OCI-LY1 (cell line): ENCODE measurements around the gene SUCNR1.

Experiments used
- H2AFZ ChIP-seq: fragments of 200-600 bp; sonication (generic), shearing (Covaris generic); 2 replicates; pipeline ENCODE4 v1.6.0; 2014; ENCODE audit warnings: antibody characterized with exemption, mild to moderate bottlenecking, low read length
- H3F3A ChIP-seq: fragments of 200-600 bp; sonication (generic), shearing (Covaris generic); 2 replicates; pipeline ENCODE4 v1.6.0; 2014; ENCODE audit warnings: mild to moderate bottlenecking, antibody characterized with exemption, low read length, moderate library complexity; ENCODE audit not compliant: insufficient read depth
- H3K27ac ChIP-seq: fragments of 200-600 bp; sonication (generic); 2 replicates; pipeline ENCODE4 v1.5.1; 2014; ENCODE audit warnings: low read length, mixed run types, mild to moderate bottlenecking, low read depth; ENCODE audit not compliant: poor library complexity, severe bottlenecking
- H3K27me3 ChIP-seq: fragments of 200-600 bp; sonication (generic); 2 replicates; pipeline ENCODE4 v1.6.0; 2014; ENCODE audit warnings: antibody characterized with exemption, mild to moderate bottlenecking, low read length, moderate library complexity; ENCODE audit not compliant: insufficient read depth
- H3K36me3 ChIP-seq: fragments of 200-600 bp; sonication (generic); 2 replicates; pipeline ENCODE4 v1.6.1; 2014; ENCODE audit warnings: mild to moderate bottlenecking, antibody characterized with exemption, low read length, moderate library complexity, mixed read lengths; ENCODE audit not compliant: insufficient read depth
- H3K4me1 ChIP-seq: fragments of 200-600 bp; sonication (generic); 2 replicates; pipeline ENCODE4 v1.5.1; 2014; ENCODE audit warnings: mild to moderate bottlenecking, low read length, moderate library complexity; ENCODE audit not compliant: insufficient read depth, severe bottlenecking
- H3K4me2 ChIP-seq: fragments of 200-600 bp; sonication (generic), shearing (Covaris generic); 2 replicates; pipeline ENCODE4 v1.6.1; 2014; ENCODE audit warnings: low read length
- H3K4me3 ChIP-seq: fragments of 200-600 bp; sonication (generic); 2 replicates; pipeline ENCODE4 v1.5.1; 2014; ENCODE audit warnings: low read length, low read depth, mild to moderate bottlenecking, mixed read lengths; ENCODE audit not compliant: poor library complexity, severe bottlenecking
- H3K79me2 ChIP-seq: fragments of 200-600 bp; shearing (Covaris generic); 2 replicates; pipeline ENCODE4 v1.6.1; 2016; ENCODE audit warnings: mixed run types, low read length, mixed read lengths; ENCODE audit not compliant: insufficient read depth
- H3K9ac ChIP-seq: fragments of 200-600 bp; sonication (generic), shearing (Covaris generic); 2 replicates; pipeline ENCODE4 v1.6.1; 2014; ENCODE audit warnings: mild to moderate bottlenecking, low read length, mixed read lengths
- H3K9me2 ChIP-seq: fragments of 200-600 bp; sonication (generic), shearing (Covaris generic); 2 replicates; pipeline ENCODE4 v1.6.1; 2014; ENCODE audit warnings: low read depth, mild to moderate bottlenecking, low read length, mixed read lengths
- H3K9me3 ChIP-seq: fragments of 200-600 bp; shearing (Covaris generic); 2 replicates; pipeline ENCODE4 v1.6.1; 2014; ENCODE audit warnings: low read length, mixed read lengths
- H4K20me1 ChIP-seq: fragments of 200-600 bp; sonication (generic), shearing (Covaris generic); 2 replicates; pipeline ENCODE4 v1.6.0; 2016; ENCODE audit warnings: mild to moderate bottlenecking, low read length; ENCODE audit not compliant: insufficient read depth
- EZH2 ChIP-seq: fragments of 200-600 bp; sonication (generic), shearing (Covaris generic); IDR thresholded peaks from 2 replicates; pipeline ENCODE4 v1.8.0; 2017; ENCODE audit warnings: borderline replicate concordance, mixed run types, mild to moderate bottlenecking, antibody characterized with exemption, low read length, moderate library complexity, mixed read lengths
- TF ChIP-seq, protein P1 (sequence below): fragments of 200-600 bp; sonication (generic), shearing (Covaris generic); IDR thresholded peaks from 2 replicates; pipeline ENCODE4 v1.5.1; 2017; ENCODE audit warnings: mild to moderate bottlenecking, antibody characterized with exemption, low read length, moderate library complexity, mixed read lengths

Gene SUCNR1

DNA sequence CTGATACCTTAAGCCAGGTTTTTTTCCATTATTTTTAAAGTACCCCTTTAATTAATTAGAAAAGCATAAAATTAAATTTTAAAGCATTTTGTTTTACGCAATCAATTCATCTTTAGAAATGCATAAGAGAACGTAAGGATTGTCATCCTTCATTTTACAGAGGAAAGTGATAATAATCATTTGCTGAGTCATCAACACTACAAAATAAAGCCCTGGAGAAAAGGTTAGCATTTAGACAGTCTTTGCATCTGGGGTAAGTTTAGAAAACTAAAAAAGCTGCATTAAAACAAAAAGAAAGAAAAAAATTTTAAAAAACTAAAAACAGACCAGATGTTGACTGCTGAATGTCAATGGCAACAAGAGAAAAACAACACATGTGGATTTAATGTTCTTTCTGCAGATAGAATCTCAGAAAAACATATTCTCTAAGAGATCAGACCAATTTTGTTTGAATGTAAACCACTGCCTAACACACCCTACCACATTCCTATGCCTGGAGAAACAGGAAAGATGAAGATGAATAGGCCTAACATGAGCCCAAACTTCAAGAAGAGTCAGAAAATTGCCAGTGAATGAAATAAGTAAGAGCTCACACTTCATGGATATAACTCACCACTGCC is 59.9 kb downstream of the SUCNR1 start:
- no peaks in the 10 kb centered on the region for H3K79me2 ChIP-seq
- H3K9ac ChIP-seq = no peak overlapping the region
- no peaks in the 10 kb centered on the region for H4K20me1 ChIP-seq
- no peak overlapping the region for H3K4me3 ChIP-seq
- no peaks in the 10 kb centered on the region for H3K36me3 ChIP-seq
- H3K4me1 ChIP-seq = no peaks in the 10 kb centered on the region
- no peaks in the 10 kb centered on the region for H3K27me3 ChIP-seq
- H3K9me3 ChIP-seq = no peaks in the 10 kb centered on the region
- H3F3A ChIP-seq = no peaks in the 10 kb centered on the region
- H3K9me2 ChIP-seq = no peaks in the 10 kb centered on the region
- H3K27ac ChIP-seq = no peak overlapping the region
- H2AFZ ChIP-seq = no peak overlapping the region
- H3K4me2 ChIP-seq = no peak overlapping the region
- TF ChIP-seq EZH2 = no peak
- TF ChIP-seq, protein P1, sequence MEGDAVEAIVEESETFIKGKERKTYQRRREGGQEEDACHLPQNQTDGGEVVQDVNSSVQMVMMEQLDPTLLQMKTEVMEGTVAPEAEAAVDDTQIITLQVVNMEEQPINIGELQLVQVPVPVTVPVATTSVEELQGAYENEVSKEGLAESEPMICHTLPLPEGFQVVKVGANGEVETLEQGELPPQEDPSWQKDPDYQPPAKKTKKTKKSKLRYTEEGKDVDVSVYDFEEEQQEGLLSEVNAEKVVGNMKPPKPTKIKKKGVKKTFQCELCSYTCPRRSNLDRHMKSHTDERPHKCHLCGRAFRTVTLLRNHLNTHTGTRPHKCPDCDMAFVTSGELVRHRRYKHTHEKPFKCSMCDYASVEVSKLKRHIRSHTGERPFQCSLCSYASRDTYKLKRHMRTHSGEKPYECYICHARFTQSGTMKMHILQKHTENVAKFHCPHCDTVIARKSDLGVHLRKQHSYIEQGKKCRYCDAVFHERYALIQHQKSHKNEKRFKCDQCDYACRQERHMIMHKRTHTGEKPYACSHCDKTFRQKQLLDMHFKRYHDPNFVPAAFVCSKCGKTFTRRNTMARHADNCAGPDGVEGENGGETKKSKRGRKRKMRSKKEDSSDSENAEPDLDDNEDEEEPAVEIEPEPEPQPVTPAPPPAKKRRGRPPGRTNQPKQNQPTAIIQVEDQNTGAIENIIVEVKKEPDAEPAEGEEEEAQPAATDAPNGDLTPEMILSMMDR = no peak
